Mesenchymal stem cell (in vitro differentiated cells and primary cell): ENCODE data around the gene NTRK2.

Experiments used
- DNase-seq: peaks from one replicate; pipeline ENCODE4 v3.0.0-alpha.2; 2013
- H2AFZ ChIP-seq: one replicate; pipeline ENCODE4 v1.6.1; 2013; ENCODE audit warnings: low read depth, mild to moderate bottlenecking, control low read depth, inconsistent platforms, low read length, moderate library complexity
- H2AK5ac ChIP-seq: 2 replicates; pipeline ENCODE4 v1.6.1; 2013; ENCODE audit warnings: low read length, moderate library complexity, mild to moderate bottlenecking, inconsistent platforms; ENCODE audit not compliant: severe bottlenecking
- H2BK120ac ChIP-seq: one replicate; pipeline ENCODE4 v1.6.1; 2013; ENCODE audit warnings: low read depth, mild to moderate bottlenecking, inconsistent platforms, low read length, moderate library complexity
- H2BK12ac ChIP-seq, 2 experiments: one replicate each; pipeline ENCODE4 v1.6.1; 2013; ENCODE audit warnings: inconsistent platforms in 2 of 2, low read length in 2 of 2, mild to moderate bottlenecking in 2 of 2, moderate library complexity in 2 of 2, control low read depth in 1 of 2
- H2BK15ac ChIP-seq: one replicate; pipeline ENCODE4 v1.6.1; 2013; ENCODE audit warnings: mild to moderate bottlenecking, low read depth, inconsistent platforms; ENCODE audit not compliant: poor library complexity, severe bottlenecking
- H2BK5ac ChIP-seq: 2 replicates; pipeline ENCODE4 v1.6.1; 2013; ENCODE audit warnings: low read depth, mild to moderate bottlenecking, low read length, control low read depth, inconsistent platforms; ENCODE audit not compliant: poor library complexity, severe bottlenecking
- H3K14ac ChIP-seq, 2 experiments: one replicate each; pipeline ENCODE4 v1.6.1; 2013; ENCODE audit warnings: inconsistent platforms in 2 of 2, low read length in 2 of 2, control low read depth in 1 of 2, mild to moderate bottlenecking in 1 of 2, moderate library complexity in 1 of 2
- H3K18ac ChIP-seq, 2 experiments: one replicate each; pipeline ENCODE4 v1.6.1; 2013; ENCODE audit warnings: inconsistent platforms in 2 of 2, low read length in 2 of 2, control low read depth in 1 of 2, low read depth in 1 of 2, mild to moderate bottlenecking in 1 of 2
- H3K23ac ChIP-seq, 2 experiments: one replicate each; pipeline ENCODE4 v1.6.1; 2013; ENCODE audit warnings: inconsistent platforms in 2 of 2, low read length in 2 of 2, mild to moderate bottlenecking in 2 of 2, moderate library complexity in 2 of 2, control low read depth in 1 of 2
- H3K27ac ChIP-seq: 2 replicates; pipeline ENCODE4 v1.5.1; 2013; ENCODE audit warnings: mild to moderate bottlenecking, moderate library complexity, low read length, control low read depth, inconsistent platforms; ENCODE audit not compliant: poor library complexity, severe bottlenecking
- H3K27me3 ChIP-seq, 2 experiments: 2 replicates each; pipeline versions ENCODE4 v1.6.1 to v1.7.0; 2013; ENCODE audit warnings: low read length in 2 of 2, mild to moderate bottlenecking in 2 of 2, moderate library complexity in 2 of 2, control low read depth in 1 of 2, inconsistent platforms in 1 of 2; ENCODE audit not compliant: control insufficient read depth in 1 of 2, insufficient read depth in 1 of 2
- H3K36me3 ChIP-seq, 2 experiments: 2 replicates each; pipeline versions ENCODE4 v1.6.1 to v1.7.0; 2013; ENCODE audit warnings: low read length in 2 of 2, control low read depth in 1 of 2, inconsistent platforms in 1 of 2, low read depth in 1 of 2, mild to moderate bottlenecking in 1 of 2; ENCODE audit not compliant: insufficient read depth in 2 of 2, control insufficient read depth in 1 of 2
- H3K4ac ChIP-seq, 2 experiments: one replicate each; pipeline ENCODE4 v1.6.1; 2013; ENCODE audit warnings: inconsistent platforms in 2 of 2, low read length in 2 of 2, mild to moderate bottlenecking in 2 of 2, moderate library complexity in 2 of 2, control low read depth in 1 of 2, low read depth in 1 of 2
- H3K4me1 ChIP-seq: 2 replicates; pipeline ENCODE4 v1.6.1; 2013; ENCODE audit warnings: low read depth, low read length, control low read depth; ENCODE audit not compliant: control insufficient read depth, insufficient read depth
- H3K4me2 ChIP-seq: 2 replicates; pipeline ENCODE4 v1.6.1; 2013; ENCODE audit warnings: low read length, mild to moderate bottlenecking, inconsistent platforms; ENCODE audit not compliant: poor library complexity, severe bottlenecking
- H3K4me3 ChIP-seq, 2 experiments: 2 replicates each; pipeline versions ENCODE4 v1.5.1 to v1.7.0; 2013; ENCODE audit warnings: low read length in 2 of 2, mild to moderate bottlenecking in 2 of 2, control low read depth in 1 of 2, low read depth in 1 of 2; ENCODE audit not compliant: insufficient read depth in 1 of 2
- H3K79me1 ChIP-seq: replicated peaks from 2 replicates; pipeline ENCODE4 v1.6.1; 2013; ENCODE audit warnings: mild to moderate bottlenecking, control low read depth, low read length, inconsistent platforms; ENCODE audit not compliant: poor library complexity, severe bottlenecking
- H3K9ac ChIP-seq: 2 replicates; pipeline ENCODE4 v1.7.0; 2013; ENCODE audit warnings: mild to moderate bottlenecking, low read length, moderate library complexity
- H3K9me3 ChIP-seq: 2 replicates; pipeline ENCODE4 v1.7.0; 2013; ENCODE audit warnings: mild to moderate bottlenecking, low read length; ENCODE audit not compliant: control insufficient read depth
- H4K8ac ChIP-seq: one replicate; pipeline ENCODE4 v1.6.1; 2013; ENCODE audit warnings: inconsistent platforms, mild to moderate bottlenecking, low read length, moderate library complexity
- H4K91ac ChIP-seq: one replicate; pipeline ENCODE4 v1.6.1; 2013; ENCODE audit warnings: mild to moderate bottlenecking, low read length, inconsistent platforms
- WGBS: methylation state at CpG from one replicate; pipeline ENCODE4 v1.1.7; 2013; ENCODE audit warnings: mixed read lengths; 5-methylcytosine and 5-hydroxymethylcytosine counted together

The NTRK2 gene

GRCh38 chr9:84875193-84875592 lies 205.7 kb downstream of the NTRK2 start:
- no peak overlapping the region for H3K18ac ChIP-seq
- no peak overlapping the region for H2BK5ac ChIP-seq
- no peak overlapping the region for H3K4ac ChIP-seq
- no peaks in the 10 kb centered on the region for H3K79me1 ChIP-seq
- no peak overlapping the region for H3K27ac ChIP-seq
- no peak overlapping the region for H2BK12ac ChIP-seq
- no peak overlapping the region for H4K91ac ChIP-seq
- H2BK15ac ChIP-seq, result no peak overlapping the region
- DNase-seq, result peak; percentile 62
- H4K8ac ChIP-seq, result no peak overlapping the region
- no peaks in the 10 kb centered on the region for H3K9me3 ChIP-seq
- no peak overlapping the region for H3K4me2 ChIP-seq
- WGBS, result 38% methylated on average over 4 of the region's 4 CpGs
- no peak overlapping the region for H2AFZ ChIP-seq
- H3K14ac ChIP-seq, result no peak overlapping the region
- H3K36me3 ChIP-seq, result no peaks in the 10 kb centered on the region
- no peaks in the 10 kb centered on the region for H3K4me1 ChIP-seq
- no peaks in the 10 kb centered on the region for H3K27me3 ChIP-seq
- H2BK120ac ChIP-seq, result no peak overlapping the region
- H2AK5ac ChIP-seq, result no peak overlapping the region
- no peak overlapping the region for H3K4me3 ChIP-seq
- H3K23ac ChIP-seq, result no peak overlapping the region
- peak overlapping the region; percentile 67 for H3K9ac ChIP-seq

GRCh38 chr9:84879631-84880030 lies 210.1 kb downstream of the NTRK2 start:
- Histone ChIP-seq H3K27me3 (no peaks in the 10 kb centered on the region), H3K79me1 (no peaks in the 10 kb centered on the region)
- DNase-seq, result no peak

GRCh38 chr9:84880835-84881234 lies 211.3 kb downstream of the NTRK2 start:
- H3K9ac ChIP-seq, result no peak overlapping the region
- H3K36me3 ChIP-seq, result no peaks in the 10 kb centered on the region
- H2AFZ ChIP-seq, result no peak overlapping the region
- H2BK120ac ChIP-seq, result no peak overlapping the region
- H2BK5ac ChIP-seq, result no peak overlapping the region
- no peak overlapping the region for H4K8ac ChIP-seq
- no peaks in the 10 kb centered on the region for H3K27me3 ChIP-seq
- 78% methylated on average over 2 of the region's 2 CpGs for WGBS
- H3K18ac ChIP-seq, result no peak overlapping the region
- no peak overlapping the region for H2BK12ac ChIP-seq
- H3K4me2 ChIP-seq, result no peak overlapping the region
- no peak overlapping the region for H4K91ac ChIP-seq
- H3K4me3 ChIP-seq, result no peak overlapping the region
- H2AK5ac ChIP-seq, result no peak overlapping the region
- H3K4ac ChIP-seq, result no peak overlapping the region
- H3K14ac ChIP-seq, result no peak overlapping the region
- H2BK15ac ChIP-seq, result no peak overlapping the region
- H3K9me3 ChIP-seq, result no peaks in the 10 kb centered on the region
- DNase-seq, result no peak
- H3K79me1 ChIP-seq, result no peaks in the 10 kb centered on the region
- H3K4me1 ChIP-seq, result no peaks in the 10 kb centered on the region
- no peak overlapping the region for H3K23ac ChIP-seq
- H3K27ac ChIP-seq, result no peak overlapping the region

More at GRCh38 chr9:84879631-84880030, 210.1 kb downstream of the NTRK2 start:
- Histone ChIP-seq H3K9ac (no peak overlapping the region), H2AFZ (no peak overlapping the region), H2BK12ac (no peak overlapping the region), H3K4me3 (no peak overlapping the region), H3K14ac (no peak overlapping the region), H3K36me3 (no peaks in the 10 kb centered on the region), H3K23ac (no peak overlapping the region), H3K9me3 (no peaks in the 10 kb centered on the region), H3K4me2 (no peak overlapping the region), H3K27ac (no peak overlapping the region), H4K91ac (no peak overlapping the region), H2AK5ac (no peak overlapping the region), H2BK5ac (no peak overlapping the region), H3K4me1 (no peaks in the 10 kb centered on the region), H3K18ac (no peak overlapping the region), H2BK15ac (no peak overlapping the region), H3K4ac (no peak overlapping the region), H2BK120ac (no peak overlapping the region), H4K8ac (no peak overlapping the region)
- no CpG with 5 or more reads among the region's 1 CpG for WGBS

GRCh38 chr9:84886866-84887265 lies 217.3 kb downstream of the NTRK2 start:
- Histone ChIP-seq H3K4me2 (no peak overlapping the region), H2BK5ac (no peak overlapping the region), H3K36me3 (no peaks in the 10 kb centered on the region), H3K18ac (no peak overlapping the region), H3K9me3 (no peaks in the 10 kb centered on the region), H3K79me1 (no peaks in the 10 kb centered on the region), H3K23ac (no peak overlapping the region), H3K9ac (no peak overlapping the region), H3K4ac (no peak overlapping the region), H3K14ac (no peak overlapping the region), H3K4me1 (no peaks in the 10 kb centered on the region), H2BK15ac (no peak overlapping the region), H2AFZ (no peak overlapping the region), H3K27ac (no peak overlapping the region), H4K8ac (no peak overlapping the region), H4K91ac (no peak overlapping the region), H2AK5ac (no peak overlapping the region), H2BK12ac (no peak overlapping the region), H3K27me3 (no peaks in the 10 kb centered on the region), H3K4me3 (no peak overlapping the region), H2BK120ac (no peak overlapping the region)
- WGBS, result 94% methylated on average over 8 of the region's 8 CpGs
- no peak for DNase-seq
